Parathyroid adenoma (tissue), 2 donors: ENCODE results near the gene DNAJC9.

Source experiments
- H2AFZ ChIP-seq: fragments of 300-600 bp; sonication (generic); one replicate; pipeline ENCODE4 v1.7.0; 2017; ENCODE audit warnings: antibody characterized with exemption, mild to moderate bottlenecking
- H3K27ac ChIP-seq: fragments of 300-600 bp; sonication (generic); one replicate; pipeline ENCODE4 v1.7.0; 2017
- H3K27me3 ChIP-seq: fragments of 300-600 bp; sonication (generic); one replicate; pipeline ENCODE4 v1.7.0; 2017; ENCODE audit warnings: low read length; ENCODE audit not compliant: control insufficient read depth, insufficient read depth
- H3K36me3 ChIP-seq: fragments of 300-600 bp; sonication (generic); one replicate; pipeline ENCODE4 v1.7.0; 2017; ENCODE audit warnings: low read length; ENCODE audit not compliant: control insufficient read depth, insufficient read depth
- H3K4me1 ChIP-seq: fragments of 300-600 bp; sonication (generic); one replicate; pipeline ENCODE4 v1.7.0; 2017; ENCODE audit warnings: control low read depth
- H3K4me2 ChIP-seq: fragments of 300-600 bp; sonication (generic); one replicate; pipeline ENCODE4 v1.7.0; 2017; ENCODE audit warnings: low read length
- H3K4me3 ChIP-seq: fragments of 300-600 bp; sonication (generic); one replicate; pipeline ENCODE4 v1.7.0; 2017; ENCODE audit warnings: low read depth, low read length
- H3K79me2 ChIP-seq: fragments of 300-600 bp; sonication (generic); one replicate; pipeline ENCODE4 v1.7.0; 2017; ENCODE audit warnings: control low read depth
- H3K9ac ChIP-seq: fragments of 300-600 bp; sonication (generic); one replicate; pipeline ENCODE4 v1.7.0; 2017; ENCODE audit warnings: mild to moderate bottlenecking
- H3K9me3 ChIP-seq: fragments of 300-600 bp; sonication (generic); one replicate; pipeline ENCODE4 v1.7.0; 2017; ENCODE audit warnings: low read length; ENCODE audit not compliant: control insufficient read depth
- CTCF ChIP-seq: fragments of 300-600 bp; sonication (generic); IDR thresholded peaks from one replicate; pipeline ENCODE4 v1.7.0; 2017; ENCODE audit warnings: antibody characterized with exemption, mild to moderate bottlenecking
- donor health status: primary hyperparathyroidism.

DNAJC9 gene

DNA sequence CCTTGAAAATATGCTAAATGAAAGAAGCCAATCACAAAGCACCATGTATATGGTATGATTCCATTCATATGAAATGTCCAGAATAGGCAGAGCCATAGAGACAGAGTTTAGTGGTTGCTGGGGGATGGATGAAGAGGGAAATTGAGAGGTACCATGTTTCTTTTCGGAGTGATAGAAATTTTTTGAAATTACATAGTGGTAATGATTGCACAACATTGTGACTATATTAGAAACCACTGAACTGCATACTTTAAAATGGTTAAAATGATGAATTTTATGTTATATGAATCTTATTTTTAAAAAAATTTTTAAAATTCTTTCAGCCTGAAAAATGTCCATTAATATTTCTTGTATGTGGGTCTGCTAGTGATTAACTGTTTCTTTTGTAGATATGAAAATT, 26.1 kb downstream of the DNAJC9 start:
- H3K79me2 ChIP-seq, result no peaks in the 10 kb centered on the region
- no peak overlapping the region for H3K4me3 ChIP-seq
- no peaks in the 10 kb centered on the region for H3K36me3 ChIP-seq
- no peak overlapping the region for H2AFZ ChIP-seq
- no peaks in the 10 kb centered on the region for H3K4me1 ChIP-seq
- no peaks in the 10 kb centered on the region for H3K9me3 ChIP-seq
- H3K27ac ChIP-seq, result no peak overlapping the region
- H3K4me2 ChIP-seq, result no peak overlapping the region
- no peak for TF ChIP-seq CTCF
- no peaks in the 10 kb centered on the region for H3K27me3 ChIP-seq
- no peak overlapping the region for H3K9ac ChIP-seq

- H3K4me3 ChIP-seq, result no peak overlapping the region
- no peaks in the 10 kb centered on the region for H3K79me2 ChIP-seq
- H3K4me1 ChIP-seq, result no peaks in the 10 kb centered on the region
- no peak for TF ChIP-seq CTCF
- no peak overlapping the region for H3K27ac ChIP-seq
- no peak overlapping the region for H3K4me2 ChIP-seq
- no peak overlapping the region for H2AFZ ChIP-seq
- H3K9me3 ChIP-seq, result no peaks in the 10 kb centered on the region
- H3K9ac ChIP-seq, result no peak overlapping the region
- no peaks in the 10 kb centered on the region for H3K27me3 ChIP-seq
- H3K36me3 ChIP-seq, result no peaks in the 10 kb centered on the region
Measured at GRCh38 chr10:73219384-73219783, 27.7 kb downstream of the DNAJC9 start.

DNA sequence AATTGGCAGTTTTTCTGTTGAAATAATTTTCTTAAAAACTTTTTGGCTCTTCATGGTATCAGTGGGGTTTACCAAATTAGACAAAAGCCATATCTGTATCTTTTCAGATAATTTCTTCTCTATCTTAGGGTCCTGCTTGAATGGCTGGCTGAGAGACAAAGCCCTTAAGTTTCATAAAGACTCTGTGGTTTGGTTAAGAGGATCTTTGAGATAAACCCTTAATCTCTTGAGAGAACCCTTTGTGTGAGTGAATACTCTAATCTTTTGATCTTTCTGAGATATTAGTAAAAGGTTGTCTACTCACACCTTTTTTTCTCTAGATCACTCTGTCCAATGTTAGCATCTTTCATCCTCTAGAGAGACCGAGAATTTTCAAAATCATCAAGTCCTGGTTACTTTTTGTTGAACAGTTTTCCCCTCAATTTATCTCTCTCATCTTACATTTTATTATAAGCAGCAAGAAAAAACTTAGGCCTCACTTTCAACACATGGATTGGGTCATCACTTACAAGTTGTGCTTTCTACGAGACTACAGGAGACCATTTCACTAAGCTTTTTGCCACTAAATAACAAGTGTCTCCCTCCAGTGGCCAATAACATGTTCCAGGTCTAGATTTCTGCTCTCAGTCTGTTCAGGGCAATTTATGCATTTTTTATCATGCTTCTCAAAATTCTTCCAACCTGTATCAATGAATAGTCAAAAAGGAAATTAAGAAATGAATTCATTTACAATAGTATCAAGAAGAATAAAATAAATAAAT, 28.4 kb downstream of the DNAJC9 start:
- Histone ChIP-seq H3K9me3 (no peaks in the 10 kb centered on the region), H3K4me1 (no peaks in the 10 kb centered on the region), H3K79me2 (no peaks in the 10 kb centered on the region), H3K4me3 (no peak overlapping the region), H3K36me3 (no peaks in the 10 kb centered on the region), H3K4me2 (no peak overlapping the region), H3K9ac (no peak overlapping the region), H3K27me3 (no peaks in the 10 kb centered on the region), H2AFZ (no peak overlapping the region), H3K27ac (no peak overlapping the region)
- no peak for TF ChIP-seq CTCF

- TF ChIP-seq CTCF, result no peak
- H3K4me2 ChIP-seq, result no peak overlapping the region
- no peaks in the 10 kb centered on the region for H3K27me3 ChIP-seq
- no peaks in the 10 kb centered on the region for H3K4me1 ChIP-seq
- H3K4me3 ChIP-seq, result no peak overlapping the region
- H2AFZ ChIP-seq, result no peak overlapping the region
- no peaks in the 10 kb centered on the region for H3K9me3 ChIP-seq
- H3K9ac ChIP-seq, result no peak overlapping the region
- no peaks in the 10 kb centered on the region for H3K36me3 ChIP-seq
- no peaks in the 10 kb centered on the region for H3K79me2 ChIP-seq
- H3K27ac ChIP-seq, result no peak overlapping the region
Measured at GRCh38 chr10:73217628-73218027, 29.4 kb downstream of the DNAJC9 start.

DNA sequence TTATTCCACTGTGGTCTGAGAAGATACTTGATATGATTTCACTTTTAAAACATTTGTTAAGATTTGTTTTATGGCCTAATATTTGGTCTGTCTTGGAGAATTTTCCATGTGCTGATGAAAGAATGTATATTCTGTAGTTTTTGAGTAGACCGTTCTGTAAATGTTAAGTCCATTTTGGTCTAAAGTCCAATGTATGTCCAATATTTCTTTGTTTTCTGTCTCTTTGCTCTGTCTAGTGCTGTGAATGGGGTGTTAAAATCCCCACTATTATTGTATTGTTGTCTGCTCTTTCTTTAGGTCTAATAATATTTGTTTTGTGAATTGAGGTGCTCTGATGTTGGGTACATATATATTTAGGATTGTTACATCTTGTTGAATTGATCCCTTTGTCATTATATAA, 31.3 kb downstream of the DNAJC9 start:
- Histone ChIP-seq H2AFZ (no peak overlapping the region), H3K4me3 (no peak overlapping the region)

More for the DNA sequence above, 31.3 kb downstream of the DNAJC9 start:
- no peaks in the 10 kb centered on the region for H3K36me3 ChIP-seq
- H3K4me1 ChIP-seq, result no peaks in the 10 kb centered on the region
- no peak for TF ChIP-seq CTCF
- H3K79me2 ChIP-seq, result no peaks in the 10 kb centered on the region
- H3K4me2 ChIP-seq, result no peak overlapping the region
- no peak overlapping the region for H3K9ac ChIP-seq
- H3K9me3 ChIP-seq, result no peaks in the 10 kb centered on the region
- no peak overlapping the region for H3K27ac ChIP-seq
- no peaks in the 10 kb centered on the region for H3K27me3 ChIP-seq
